HepG2 (cell line): ENCODE measurements around the gene RAC3. TPM values are rescaled to one million over a fixed set of nuclear protein-coding genes. Genes with fewer than 3 reads are reported as not detected.

ENCODE experiments used
- AKAP8 ChIP-seq: sonication (generic); formaldehyde crosslinking; IDR thresholded peaks from 2 replicates; pipeline ENCODE4 v1.5.1; 2020; ENCODE audit warnings: mild to moderate bottlenecking, missing genetic modification reagents
- BATF2 ChIP-seq: sonication (generic); formaldehyde crosslinking; IDR thresholded peaks from 2 replicates; pipeline ENCODE4 v1.8.0; 2022; ENCODE audit warnings: mild to moderate bottlenecking, missing genetic modification reagents, moderate library complexity
- BORCS8-MEF2B ChIP-seq: sonication (generic); formaldehyde crosslinking; IDR thresholded peaks from 2 replicates; pipeline ENCODE4 v1.8.0; 2022; ENCODE audit warnings: mild to moderate bottlenecking, missing genetic modification reagents
- GTF3A ChIP-seq: sonication (generic); formaldehyde crosslinking; conservative IDR thresholded peaks from 2 replicates; pipeline ENCODE4 v1.4.0; 2020; ENCODE audit warnings: mild to moderate bottlenecking, missing genetic modification reagents
- HNF4A ChIP-seq: sonication (generic); formaldehyde crosslinking; IDR thresholded peaks from 2 replicates; pipeline ENCODE4 v1.4.0; 2020; ENCODE audit warnings: missing genetic modification reagents
- HNRNPUL1 ChIP-seq: fragments of 200-400 bp; formaldehyde crosslinking; IDR thresholded peaks from 2 replicates; pipeline ENCODE4 v1.6.1; 2017; ENCODE audit warnings: low read depth, mild to moderate bottlenecking, low read length, moderate library complexity
- MED8 ChIP-seq: sonication (generic); formaldehyde crosslinking; IDR thresholded peaks from 2 replicates; pipeline ENCODE4 v1.8.1; 2023; ENCODE audit warnings: mild to moderate bottlenecking, missing genetic modification reagents; ENCODE audit not compliant: insufficient replicate concordance
- MTA1 ChIP-seq: sonication (generic); formaldehyde crosslinking; IDR thresholded peaks from 2 replicates; pipeline ENCODE4 v1.4.0; 2020; ENCODE audit warnings: missing genetic modification reagents, mild to moderate bottlenecking, borderline replicate concordance
- NFIB ChIP-seq: sonication (generic); formaldehyde crosslinking; IDR thresholded peaks from 2 replicates; pipeline ENCODE4 v1.9.0; 2021; ENCODE audit warnings: missing genetic modification reagents, mild to moderate bottlenecking, borderline replicate concordance
- NR2F2 ChIP-seq: IDR thresholded peaks from 2 replicates; pipeline ENCODE4 v1.6.1; 2012; ENCODE audit warnings: low read depth, inconsistent platforms, borderline replicate concordance
- NR3C1 ChIP-seq: sonication (generic); formaldehyde crosslinking; IDR thresholded peaks from 2 replicates; pipeline ENCODE4 v1.4.0; 2020; ENCODE audit warnings: missing genetic modification reagents
- PBX2 ChIP-seq: IDR thresholded peaks from 2 replicates; pipeline ENCODE4 v1.6.1; 2016; ENCODE audit warnings: control low read depth
- PREB ChIP-seq: sonication (generic); formaldehyde crosslinking; IDR thresholded peaks from 2 replicates; pipeline ENCODE4 v1.4.0; 2020; ENCODE audit warnings: missing genetic modification reagents
- SMYD3 ChIP-seq: sonication (generic); formaldehyde crosslinking; IDR thresholded peaks from 2 replicates; pipeline ENCODE4 v1.8.1; 2023; ENCODE audit warnings: mild to moderate bottlenecking, missing genetic modification reagents
- SRSF9 ChIP-seq: fragments of 200-400 bp; formaldehyde crosslinking; IDR thresholded peaks from 2 replicates; pipeline ENCODE4 v1.6.1; 2018; ENCODE audit warnings: borderline replicate concordance, mild to moderate bottlenecking, low read depth, low read length; ENCODE audit not compliant: insufficient read depth, poor library complexity, severe bottlenecking
- TAF15 ChIP-seq: fragments of 200-400 bp; formaldehyde crosslinking; IDR thresholded peaks from one replicate; pipeline ENCODE4 v1.6.1; 2018; ENCODE audit warnings: mild to moderate bottlenecking, low read depth, low read length; ENCODE audit not compliant: poor library complexity, severe bottlenecking
- TBX3 ChIP-seq: fragments of 450-650 bp; IDR thresholded peaks from 2 replicates; pipeline ENCODE4 v1.6.1; 2017; ENCODE audit warnings: antibody characterized with exemption, mild to moderate bottlenecking, inconsistent platforms, borderline replicate concordance
- TEAD3 ChIP-seq: optimal IDR thresholded peaks from 2 replicates; pipeline ENCODE3; 2016; ENCODE audit warnings: borderline replicate concordance
- TERF1 ChIP-seq: sonication (generic); formaldehyde crosslinking; IDR thresholded peaks from 2 replicates; pipeline ENCODE4 v1.8.0; 2022; ENCODE audit warnings: mild to moderate bottlenecking, missing genetic modification reagents, moderate library complexity
- ZMAT5 ChIP-seq: sonication (generic); formaldehyde crosslinking; IDR thresholded peaks from 2 replicates; pipeline ENCODE4 v1.5.0; 2020; ENCODE audit warnings: mild to moderate bottlenecking, low read depth, missing genetic modification reagents, borderline replicate concordance
- ZNF451 ChIP-seq: sonication (generic); formaldehyde crosslinking; IDR thresholded peaks from 2 replicates; pipeline ENCODE4 v1.5.0; 2020; ENCODE audit warnings: mild to moderate bottlenecking, missing genetic modification reagents
- ZNF546 ChIP-seq: sonication (generic); formaldehyde crosslinking; conservative IDR thresholded peaks from 2 replicates; pipeline ENCODE4 v1.8.1; 2023; ENCODE audit warnings: mild to moderate bottlenecking, missing genetic modification reagents
- ZNF672 ChIP-seq: sonication (generic); formaldehyde crosslinking; IDR thresholded peaks from 2 replicates; pipeline ENCODE4 v1.8.1; 2022; ENCODE audit warnings: missing genetic modification reagents
- ZNF678 ChIP-seq: sonication (generic); formaldehyde crosslinking; IDR thresholded peaks from 2 replicates; pipeline ENCODE4 v1.4.0; 2020; ENCODE audit warnings: mild to moderate bottlenecking, missing genetic modification reagents
- ZNF773 ChIP-seq: sonication (generic); formaldehyde crosslinking; IDR thresholded peaks from 2 replicates; pipeline ENCODE4 v1.4.0; 2020; ENCODE audit warnings: missing genetic modification reagents, borderline replicate concordance
- polyA plus RNA-seq, 8 experiments: library from polyadenylated mRNA; depleted of rRNA in 3 of 8; stranded (reverse) in 7 of 8; unstranded in 1 of 8; fragments of >200 nt; fragmentation: Illumina TruSeq in 4 of 8; extraction: Trizol in 4 of 8; gene quantifications; 2 replicates each; pipeline versions ENCODE4 v1.2.1 to v1.2.3, GENCODE V29; 2011 to 2016; ENCODE audit warnings: low read depth in 4 of 8, missing spikeins in 1 of 8, mixed read lengths in 1 of 8; ENCODE audit not compliant: insufficient read depth in 1 of 8
- total RNA-seq, 5 experiments: library from RNA; depleted of rRNA; stranded (reverse); fragments of >200 nt; fragmentation: Illumina TruSeq; extraction: Trizol; gene quantifications; 2 replicates each; pipeline ENCODE4 v1.2.3, GENCODE V29; 2016; ENCODE audit warnings: low read depth in 1 of 5

The RAC3 gene
- total and polyA plus RNA-seq, 2 of the 13 experiments (the other 11 are each of a cell fraction or from before 2014, with no cell fraction given), result 10.5 to 21.3 TPM

- TF ChIP-seq SRSF9 (no peak), GTF3A (CRISPR knock-in tag) (no peak), BATF2 (CRISPR knock-in tag) (no peak), PREB (no peak), ZNF451 (CRISPR knock-in tag) (no peak), TAF15 (peak; percentile 17), HNF4A (CRISPR knock-in tag) (no peak), ZNF773 (no peak), SMYD3 (CRISPR knock-in tag) (no peak), MED8 (no peak), ZNF678 (no peak), ZNF546 (0 out of 2 replicates have a peak, but pooled peaks have one; percentile 23), NR3C1 (CRISPR knock-in tag) (no peak), ZMAT5 (no peak), BORCS8-MEF2B (CRISPR knock-in tag) (0 out of 2 replicates have a peak, but pooled peaks have one; percentile 33), ZNF672 (CRISPR knock-in tag) (0 out of 2 replicates have a peak, but pooled peaks have one; percentile 4), HNRNPUL1 (no peak), TBX3 (no peak), NR2F2 (0 out of 2 replicates have a peak, but pooled peaks have one; percentile 6), NFIB (CRISPR knock-in tag) (no peak), TERF1 (no peak), AKAP8 (peak; percentile 68; the same call in 1 of the 2 replicates), PBX2 (CRISPR knock-in tag) (no peak), MTA1 (CRISPR knock-in tag) (peak; percentile 48; the same call in 1 of the 2 replicates), TEAD3 (CRISPR knock-in tag) (no peak)
Observed at GRCh38 chr17:82007495-82008257, 23.8 kb upstream of the RAC3 start (continued).
